Panc1 (cell line): ENCODE data around the gene DOCK8.

ENCODE experiments used
- POLR2AphosphoS5 ChIP-seq: IDR thresholded peaks from 2 replicates; pipeline ENCODE4 v1.6.1; 2012; ENCODE audit warnings: mild to moderate bottlenecking, low read depth, low read length, moderate library complexity
- SIN3A ChIP-seq: IDR thresholded peaks from 2 replicates; pipeline ENCODE4 v1.6.1; 2012; ENCODE audit warnings: low read depth, mild to moderate bottlenecking, low read length, moderate library complexity, borderline replicate concordance; ENCODE audit not compliant: insufficient read depth
- TF ChIP-seq, protein P1 (sequence below): fragments of 450-650 bp; IDR thresholded peaks from 2 replicates; pipeline ENCODE4 v1.5.1; 2017; ENCODE audit warnings: mild to moderate bottlenecking

- TF ChIP-seq, protein P1, sequence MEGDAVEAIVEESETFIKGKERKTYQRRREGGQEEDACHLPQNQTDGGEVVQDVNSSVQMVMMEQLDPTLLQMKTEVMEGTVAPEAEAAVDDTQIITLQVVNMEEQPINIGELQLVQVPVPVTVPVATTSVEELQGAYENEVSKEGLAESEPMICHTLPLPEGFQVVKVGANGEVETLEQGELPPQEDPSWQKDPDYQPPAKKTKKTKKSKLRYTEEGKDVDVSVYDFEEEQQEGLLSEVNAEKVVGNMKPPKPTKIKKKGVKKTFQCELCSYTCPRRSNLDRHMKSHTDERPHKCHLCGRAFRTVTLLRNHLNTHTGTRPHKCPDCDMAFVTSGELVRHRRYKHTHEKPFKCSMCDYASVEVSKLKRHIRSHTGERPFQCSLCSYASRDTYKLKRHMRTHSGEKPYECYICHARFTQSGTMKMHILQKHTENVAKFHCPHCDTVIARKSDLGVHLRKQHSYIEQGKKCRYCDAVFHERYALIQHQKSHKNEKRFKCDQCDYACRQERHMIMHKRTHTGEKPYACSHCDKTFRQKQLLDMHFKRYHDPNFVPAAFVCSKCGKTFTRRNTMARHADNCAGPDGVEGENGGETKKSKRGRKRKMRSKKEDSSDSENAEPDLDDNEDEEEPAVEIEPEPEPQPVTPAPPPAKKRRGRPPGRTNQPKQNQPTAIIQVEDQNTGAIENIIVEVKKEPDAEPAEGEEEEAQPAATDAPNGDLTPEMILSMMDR, result no peak
- TF ChIP-seq SIN3A (no peak), POLR2AphosphoS5 (no peak)
These were observed 235.4 kb downstream of the DOCK8 start for GRCh38 chr9:450057-450456.
